ENCODE data around the gene TUBGCP5.

GRCh38 chr15:22974745-22975144 is 64.6 kb downstream of the TUBGCP5 start:
- TF ChIP-seq CTCF (conservative IDR thresholded peaks at IDR 0.05) = no peak
- TF ChIP-seq EZH2 (IDR thresholded peaks at IDR 0.05; ENCODE audit: low read depth) = no peak
